ENCODE data around the gene ASB1.

ASB1 gene

GRCh38 chr2:238422940-238423339, 3.8 kb upstream of the ASB1 start:
- DNase-seq (ENCODE audit: low read depth in 1 of 2, low spot score in 1 of 2), result no peak

GRCh38 chr2:238423561-238424312, 3.0 kb upstream of the ASB1 start:
- no peak for DNase-seq (ENCODE audit: low read depth in 1 of 2, low spot score in 1 of 2)

- DNase-seq (ENCODE audit: low read depth in 1 of 2, low spot score in 1 of 2), result no peak
These were observed 2.4 kb upstream of the ASB1 start for GRCh38 chr2:238424313-238424700.

GRCh38 chr2:238425505-238425978, 1.2 kb upstream of the ASB1 start:
- DNase-seq (ENCODE audit: low read depth in 1 of 2, low spot score in 1 of 2), result no peak

GRCh38 chr2:238425979-238426567, 654 bp upstream of the ASB1 start:
- DNase-seq (ENCODE audit: low read depth in 1 of 2, low spot score in 1 of 2), result no peak

- DNase-seq (ENCODE audit: low read depth in 1 of 2, low spot score in 1 of 2), result no peak
These were observed 872 bp downstream of the ASB1 start for GRCh38 chr2:238427435-238428162.

- no peak for DNase-seq (ENCODE audit: low read depth in 1 of 2, low spot score in 1 of 2)
These were observed 2.1 kb downstream of the ASB1 start for GRCh38 chr2:238428866-238429265.

GRCh38 chr2:238430781-238431180, 4.1 kb downstream of the ASB1 start:
- DNase-seq (ENCODE audit: low read depth in 1 of 2, low spot score in 1 of 2), result no peak

- DNase-seq (ENCODE audit: low read depth in 1 of 2, low spot score in 1 of 2), result no peak
These were observed 4.7 kb downstream of the ASB1 start for GRCh38 chr2:238431456-238431855.

- no peak for DNase-seq (ENCODE audit: low read depth in 1 of 2, low spot score in 1 of 2)
These were observed 6.7 kb downstream of the ASB1 start for GRCh38 chr2:238433300-238433915.

GRCh38 chr2:238433941-238434845, 7.5 kb downstream of the ASB1 start:
- DNase-seq (ENCODE audit: low read depth in 1 of 2, low spot score in 1 of 2), result no peak

GRCh38 chr2:238434846-238435751, 8.4 kb downstream of the ASB1 start:
- no peak for DNase-seq (ENCODE audit: low read depth in 1 of 2, low spot score in 1 of 2)

- DNase-seq (ENCODE audit: low read depth in 1 of 2, low spot score in 1 of 2), result no peak
These were observed 9.0 kb downstream of the ASB1 start for GRCh38 chr2:238435752-238436096.

- DNase-seq (ENCODE audit: low read depth in 1 of 2, low spot score in 1 of 2), result no peak
These were observed 12.4 kb downstream of the ASB1 start for GRCh38 chr2:238438856-238439849.

- DNase-seq (ENCODE audit: low read depth in 1 of 2, low spot score in 1 of 2), result no peak
These were observed 13.2 kb downstream of the ASB1 start for GRCh38 chr2:238439917-238440316.

GRCh38 chr2:238440331-238440730, 13.6 kb downstream of the ASB1 start:
- DNase-seq (ENCODE audit: low read depth in 1 of 2, low spot score in 1 of 2), result no peak

- DNase-seq (ENCODE audit: low read depth in 1 of 2, low spot score in 1 of 2), result no peak
These were observed 14.0 kb downstream of the ASB1 start for GRCh38 chr2:238440767-238441166.

- DNase-seq (ENCODE audit: low read depth in 1 of 2, low spot score in 1 of 2), result no peak
These were observed 14.8 kb downstream of the ASB1 start for GRCh38 chr2:238441262-238442114.
